ENCODE data around the gene BLACAT1. TPM values are rescaled to one million over a fixed set of nuclear protein-coding genes. Genes with fewer than 3 reads are reported as not detected.

Gene BLACAT1
- total RNA-seq, 5 donors from 2014 or later (not counting 1 experiment from before 2014, with no cell fraction given): 0.16 to 0.60 (median 0.30) TPM; not detected in 2

GRCh38 chr1:205430696-205431305 lies 25.0 kb downstream of the BLACAT1 start:
- peaks cover 10 to 14% (median 12%) of the 10 kb centered on the region in 3 donors for H3K4me1 Mint-ChIP-seq
- H3K27me3 Mint-ChIP-seq: peaks cover 15 to 21% of the 10 kb centered on the region in 2 donors
- ATAC-seq (replicated peaks in 1 of 4) (peak; percentile 60 to 89 (median 75)), DNase-seq (peak; percentile 16 to 69 (median 53))
- POLR2A ChIA-PET: no interaction called here
- H3K9me3 Mint-ChIP-seq: no peaks in the 10 kb centered on the region
- CTCF ChIA-PET: interaction anchor here (0.5 to 1.9 kb wide), 12 partner anchors 10 to 198 kb away, joined by 3 to 12 read pairs (median 3); no protein-coding TSS in a partner anchor
- Histone ChIP-seq H3K9me3 (no peaks in the 10 kb centered on the region), H3K27me3 (replicated peaks in 1 of 2; ENCODE audit: control insufficient read depth in 2 of 2, extremely low read depth in 1 of 2, insufficient read depth in 2 of 2, low read length in 1 of 2) (peaks cover 0 to 18% of the 10 kb centered on the region in 2 experiments), H3K36me3 (ENCODE audit: control insufficient read depth in 2 of 2, extremely low read depth in 1 of 2, insufficient read depth in 1 of 2, low read length in 1 of 2) (no peaks in the 10 kb centered on the region), H3K4me1 (ENCODE audit: control insufficient read depth in 1 of 2, extremely low read depth in 1 of 2, insufficient read depth in 2 of 2, low read length in 2 of 2) (peaks cover 2 to 9% of the 10 kb centered on the region in 2 experiments), H3K27ac (ENCODE audit: low read length) (no peak overlapping the region), H3K4me3 (ENCODE audit: control insufficient read depth in 1 of 2, extremely low read depth in 1 of 2, low read length in 1 of 2) (peak overlapping the region; percentile 35 to 56)
- WGBS (ENCODE audit: insufficient coverage): 11% methylated on average over 19 of the region's 32 CpGs
- H3K4me3 Mint-ChIP-seq: peak overlapping the region; percentile 72 to 79 (median 78)
- no peaks in the 10 kb centered on the region for H3K36me3 Mint-ChIP-seq
- no peak overlapping the region for H3K27ac Mint-ChIP-seq

GRCh38 chr1:205429762-205430695 lies 25.8 kb downstream of the BLACAT1 start:
- peaks cover 11 to 17% of the 10 kb centered on the region in 2 donors for H3K27me3 Mint-ChIP-seq
- POLR2A ChIA-PET: no interaction called here
- Histone ChIP-seq H3K4me3 (ENCODE audit: control insufficient read depth in 1 of 2, extremely low read depth in 1 of 2, low read length in 1 of 2) (peak overlapping the region; percentile 35 to 56), H3K36me3 (ENCODE audit: control insufficient read depth in 2 of 2, extremely low read depth in 1 of 2, insufficient read depth in 1 of 2, low read length in 1 of 2) (no peaks in the 10 kb centered on the region), H3K9me3 (no peaks in the 10 kb centered on the region), H3K4me1 (ENCODE audit: control insufficient read depth in 1 of 2, extremely low read depth in 1 of 2, insufficient read depth in 2 of 2, low read length in 2 of 2) (peaks cover 2 to 9% of the 10 kb centered on the region in 2 experiments), H3K27me3 (replicated peaks in 1 of 2; ENCODE audit: control insufficient read depth in 2 of 2, extremely low read depth in 1 of 2, insufficient read depth in 2 of 2, low read length in 1 of 2) (peaks cover under 1 to 20% of the 10 kb centered on the region in 2 experiments), H3K27ac (ENCODE audit: low read length) (no peak overlapping the region)
- no peaks in the 10 kb centered on the region for H3K9me3 Mint-ChIP-seq
- H3K36me3 Mint-ChIP-seq: no peaks in the 10 kb centered on the region
- no peak for ATAC-seq (replicated peaks in 1 of 4)
- CTCF ChIA-PET: interaction anchor here (0.6 to 1.9 kb wide), 10 partner anchors 9 to 157 kb away, joined by 3 to 12 read pairs (median 3); no protein-coding TSS in a partner anchor
- peaks cover 10 to 14% (median 12%) of the 10 kb centered on the region in 3 donors for H3K4me1 Mint-ChIP-seq
- DNase-seq: no peak
- WGBS (ENCODE audit: insufficient coverage): 60% methylated on average over 16 of the region's 29 CpGs
- H3K27ac Mint-ChIP-seq: peak overlapping the region; percentile 61 to 78
- peak overlapping the region; percentile 26 to 79 (median 78) for H3K4me3 Mint-ChIP-seq

DNA sequence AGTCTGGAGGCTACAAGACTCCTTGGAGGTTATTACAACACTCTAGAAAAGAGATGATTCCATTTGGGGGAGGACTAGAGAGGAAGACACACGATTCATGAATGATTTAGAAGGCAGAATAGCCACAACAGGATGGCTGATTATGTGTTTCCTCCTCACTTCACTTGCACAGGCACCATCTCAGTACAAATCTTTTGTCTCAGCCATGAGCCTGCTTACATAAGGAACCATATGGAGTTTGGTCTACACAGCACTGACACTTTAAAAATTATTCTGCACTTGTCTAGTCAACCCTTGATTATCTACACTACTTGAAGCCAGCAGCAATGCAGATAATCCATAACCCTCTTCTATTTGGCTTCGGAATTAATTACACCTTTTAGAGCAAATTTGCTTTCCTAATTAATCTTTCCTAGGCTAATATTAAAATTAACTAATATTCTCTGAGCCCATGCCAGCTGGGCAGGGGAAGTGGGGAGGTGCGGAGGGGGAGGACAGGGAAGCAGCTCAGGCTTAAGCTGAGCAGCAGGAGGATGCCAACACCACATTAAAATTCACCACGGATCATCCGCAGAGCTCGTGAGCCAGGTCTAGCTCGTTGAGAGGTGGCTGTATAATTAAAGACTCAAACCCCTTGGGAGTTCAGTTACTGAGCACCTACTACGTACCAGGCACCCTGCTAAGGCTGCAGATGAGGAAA lies 30.8 kb downstream of the BLACAT1 start:
- Mint-ChIP-seq H3K36me3 (no peaks in the 10 kb centered on the region), H3K4me3 (no peak overlapping the region), H3K4me1 (peaks cover 0 to 6% (median 2%) of the 10 kb centered on the region in 3 donors), H3K27ac (no peak overlapping the region), H3K27me3 (peaks cover 25 to 32% of the 10 kb centered on the region in 2 donors), H3K9me3 (no peaks in the 10 kb centered on the region)
- ChIA-PET CTCF (interaction anchor here (0.6 to 2.4 kb wide), 4 partner anchors 29 to 63 kb away, joined by 3 to 6 read pairs (median 4); no protein-coding TSS in a partner anchor), POLR2A (no interaction called here)
- H3K27me3 ChIP-seq (replicated peaks in 1 of 2; ENCODE audit: control insufficient read depth in 2 of 2, extremely low read depth in 1 of 2, insufficient read depth in 2 of 2, low read length in 1 of 2): peaks cover 4 to 6% of the 10 kb centered on the region in 2 experiments
- WGBS (ENCODE audit: insufficient coverage): 100% methylated on average over 1 of the region's 8 CpGs
- H3K4me3 ChIP-seq (ENCODE audit: control insufficient read depth in 1 of 2, extremely low read depth in 1 of 2, low read length in 1 of 2): no peak overlapping the region
- H3K9me3 ChIP-seq: no peaks in the 10 kb centered on the region
- no peaks in the 10 kb centered on the region for H3K4me1 ChIP-seq (ENCODE audit: control insufficient read depth in 1 of 2, extremely low read depth in 1 of 2, insufficient read depth in 2 of 2, low read length in 2 of 2)
- H3K36me3 ChIP-seq (ENCODE audit: control insufficient read depth in 2 of 2, extremely low read depth in 1 of 2, insufficient read depth in 1 of 2, low read length in 1 of 2): no peaks in the 10 kb centered on the region
- H3K27ac ChIP-seq (ENCODE audit: low read length): no peak overlapping the region
- no peak for ATAC-seq (replicated peaks in 1 of 4)
- DNase-seq: no peak

GRCh38 chr1:205423814-205424399 lies 31.9 kb downstream of the BLACAT1 start:
- Mint-ChIP-seq H3K4me1 (peaks cover 0 to 6% (median 0%) of the 10 kb centered on the region in 3 donors), H3K4me3 (no peak overlapping the region), H3K27me3 (peaks cover 25 to 32% of the 10 kb centered on the region in 2 donors), H3K9me3 (no peaks in the 10 kb centered on the region), H3K36me3 (no peaks in the 10 kb centered on the region), H3K27ac (no peak overlapping the region)
- ChIA-PET CTCF (interaction anchor here in 1 of 2 donors (0.6 to 2.4 kb wide), 3 partner anchors 61 to 113 kb away, joined by 3 to 6 read pairs (median 4); no protein-coding TSS in a partner anchor), POLR2A (no interaction called here)
- Histone ChIP-seq H3K27ac (ENCODE audit: low read length) (no peak overlapping the region), H3K27me3 (replicated peaks in 1 of 2; ENCODE audit: control insufficient read depth in 2 of 2, extremely low read depth in 1 of 2, insufficient read depth in 2 of 2, low read length in 1 of 2) (peaks cover 4 to 6% of the 10 kb centered on the region in 2 experiments), H3K4me3 (ENCODE audit: control insufficient read depth in 1 of 2, extremely low read depth in 1 of 2, low read length in 1 of 2) (no peak overlapping the region), H3K36me3 (ENCODE audit: control insufficient read depth in 2 of 2, extremely low read depth in 1 of 2, insufficient read depth in 1 of 2, low read length in 1 of 2) (no peaks in the 10 kb centered on the region), H3K9me3 (no peaks in the 10 kb centered on the region), H3K4me1 (ENCODE audit: control insufficient read depth in 1 of 2, extremely low read depth in 1 of 2, insufficient read depth in 2 of 2, low read length in 2 of 2) (no peaks in the 10 kb centered on the region)
- DNase-seq (no peak), ATAC-seq (replicated peaks in 1 of 4) (no peak)
- no CpG with 5 or more reads among the region's 6 CpGs for WGBS (ENCODE audit: insufficient coverage)

DNA sequence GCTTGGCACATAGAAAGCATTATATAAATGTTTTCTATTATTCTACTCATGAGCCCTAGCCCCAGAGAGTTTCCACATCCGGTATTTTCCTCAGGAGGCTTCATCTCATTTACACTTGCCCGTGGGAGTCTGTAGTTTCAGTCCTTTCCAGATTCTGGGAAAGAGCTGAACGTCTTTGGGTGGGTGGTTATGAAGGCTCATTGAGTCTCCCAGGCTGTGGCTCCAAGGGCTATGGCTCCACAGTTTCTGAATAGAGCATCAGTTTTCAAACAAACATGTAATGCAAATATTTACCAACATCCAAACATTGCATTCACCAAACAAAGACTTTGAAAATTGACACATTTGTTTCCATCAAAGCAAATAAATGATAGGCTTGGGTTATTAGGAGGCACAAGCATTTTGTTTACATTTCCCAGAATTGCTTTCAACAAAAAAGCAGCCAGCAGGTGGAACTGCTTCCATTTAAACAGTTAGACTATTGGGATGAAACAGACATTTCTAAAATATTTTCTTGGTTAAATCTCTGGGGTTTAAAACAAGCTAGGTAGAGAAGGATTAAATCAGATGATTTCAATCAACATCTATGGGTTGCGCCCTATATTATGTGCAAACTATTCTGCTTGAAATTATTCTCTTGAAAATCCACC lies 32.7 kb downstream of the BLACAT1 start:
- DNase-seq (no peak), ATAC-seq (replicated peaks in 1 of 4) (no peak)
- ChIA-PET POLR2A (no interaction called here), CTCF (interaction anchor here in 1 of 2 donors (2.4 kb wide), 1 partner anchor 62 kb away, joined by 6 read pairs; no protein-coding TSS in a partner anchor)
- Histone ChIP-seq H3K27ac (ENCODE audit: low read length) (no peak overlapping the region), H3K4me1 (ENCODE audit: control insufficient read depth in 1 of 2, extremely low read depth in 1 of 2, insufficient read depth in 2 of 2, low read length in 2 of 2) (no peaks in the 10 kb centered on the region), H3K27me3 (replicated peaks in 1 of 2; ENCODE audit: control insufficient read depth in 2 of 2, extremely low read depth in 1 of 2, insufficient read depth in 2 of 2, low read length in 1 of 2) (peaks cover 4 to 6% of the 10 kb centered on the region in 2 experiments), H3K4me3 (ENCODE audit: control insufficient read depth in 1 of 2, extremely low read depth in 1 of 2, low read length in 1 of 2) (no peak overlapping the region), H3K9me3 (no peaks in the 10 kb centered on the region), H3K36me3 (ENCODE audit: control insufficient read depth in 2 of 2, extremely low read depth in 1 of 2, insufficient read depth in 1 of 2, low read length in 1 of 2) (no peaks in the 10 kb centered on the region)
- H3K36me3 Mint-ChIP-seq: no peaks in the 10 kb centered on the region
- WGBS (ENCODE audit: insufficient coverage): no CpG with 5 or more reads among the region's 4 CpGs
- H3K9me3 Mint-ChIP-seq: no peaks in the 10 kb centered on the region
- peaks cover 0 to 6% (median 0%) of the 10 kb centered on the region in 3 donors for H3K4me1 Mint-ChIP-seq
- H3K27me3 Mint-ChIP-seq: peaks cover 25 to 32% of the 10 kb centered on the region in 2 donors
- no peak overlapping the region for H3K4me3 Mint-ChIP-seq
- no peak overlapping the region for H3K27ac Mint-ChIP-seq

All from T-cell (primary cell).